Panc1 (cell line): ENCODE measurements around the gene MAGI2. TPM values are rescaled to one million over a fixed set of nuclear protein-coding genes. Genes with fewer than 3 reads are reported as not detected.

ENCODE experiments used
- ATAC-seq: fragments of 200-7000 bp; cut with Tn5 transposase; 2 replicates; pipeline ENCODE4 v1.9.1; 2020; ENCODE audit warnings: mild to moderate bottlenecking, moderate library complexity
- BruUV-seq: library from RNA; stranded (reverse); fragments of 400-500 nt; replicated peaks from 2 replicates; lab custom pipeline; 2021; lab: Mats Ljungman, UMichigan
- CTCF ChIA-PET: fragments of 300-600 bp; sonication (Branson Sonifier 250); formaldehyde crosslinking; loops from one replicate; lab custom pipeline; 2022; ENCODE audit warnings: antibody characterized with exemption; lab: Charles Lee
- POLR2A ChIA-PET: fragments of 300-600 bp; sonication (Branson Sonifier 250); formaldehyde crosslinking; loops from one replicate; lab custom pipeline; 2022; ENCODE audit warnings: antibody characterized with exemption; lab: Charles Lee
- DNase-seq: peaks from one replicate; pipeline ENCODE4 v3.0.0-alpha.2; 2010; ENCODE audit warnings: low read depth, low spot score
- H3K27ac ChIP-seq: 2 replicates; pipeline ENCODE4 v1.5.1; 2011; ENCODE audit warnings: mild to moderate bottlenecking, low read length, inconsistent platforms
- H3K27me3 ChIP-seq: fragments of 200-500 bp; sonication (Bioruptor generic); 2 replicates; pipeline ENCODE4 v1.6.0; 2014; ENCODE audit warnings: low read length, inconsistent platforms; ENCODE audit not compliant: control insufficient read depth, insufficient read depth
- H3K36me3 ChIP-seq: fragments of 200-500 bp; sonication (Bioruptor generic); 2 replicates; pipeline ENCODE4 v1.5.1; 2014; ENCODE audit warnings: inconsistent platforms, mild to moderate bottlenecking, low read length, moderate library complexity; ENCODE audit not compliant: control insufficient read depth, insufficient read depth
- H3K4me1 ChIP-seq: 2 replicates; pipeline ENCODE4 v1.5.1; 2011; ENCODE audit warnings: inconsistent platforms, mild to moderate bottlenecking, low read length, moderate library complexity; ENCODE audit not compliant: control insufficient read depth, insufficient read depth
- H3K4me3 ChIP-seq, 2 experiments: 2 replicates each; pipeline ENCODE4 v1.5.1; 2011 to 2012; ENCODE audit warnings: low read depth in 2 of 2, low read length in 2 of 2, mild to moderate bottlenecking in 2 of 2, inconsistent platforms in 1 of 2, moderate library complexity in 1 of 2
- H3K9me3 ChIP-seq: fragments of 200-500 bp; sonication (Bioruptor generic); 2 replicates; pipeline ENCODE4 v1.5.1; 2014; ENCODE audit warnings: low read depth, mild to moderate bottlenecking, inconsistent platforms, low read length, moderate library complexity; ENCODE audit not compliant: control insufficient read depth, insufficient read depth
- POLR2AphosphoS5 ChIP-seq: IDR thresholded peaks from 2 replicates; pipeline ENCODE4 v1.6.1; 2012; ENCODE audit warnings: mild to moderate bottlenecking, low read depth, low read length, moderate library complexity
- SIN3A ChIP-seq: IDR thresholded peaks from 2 replicates; pipeline ENCODE4 v1.6.1; 2012; ENCODE audit warnings: low read depth, mild to moderate bottlenecking, low read length, moderate library complexity, borderline replicate concordance; ENCODE audit not compliant: insufficient read depth
- TCF7L2 ChIP-seq: IDR thresholded peaks from 2 replicates; pipeline ENCODE4 v1.6.1; 2011; ENCODE audit warnings: mild to moderate bottlenecking, low read depth, low read length, inconsistent platforms
- in situ Hi-C: cut with HindIII; loops from 2 replicates; pipeline ENCODE4 v1.10.0; 2016; ENCODE audit warnings: low sequenced_read_pairs, low pct_unique_long_range_greater_than_20kb
- intact Hi-C: fragments of 100-400 bp; cut with micrococcal nuclease; formaldehyde crosslinking; loops from one replicate; pipeline ENCODE4 v1.10.0; 2022; ENCODE audit not compliant: unreplicated experiment
- total RNA-seq: library from RNA; stranded (reverse); gene quantifications from one replicate; pipeline ENCODE4 v1.2.1, GENCODE V29; 2021; ENCODE audit not compliant: unreplicated experiment
- TF ChIP-seq, protein P1 (sequence below): fragments of 450-650 bp; IDR thresholded peaks from 2 replicates; pipeline ENCODE4 v1.5.1; 2017; ENCODE audit warnings: mild to moderate bottlenecking
- TF ChIP-seq, protein P2 (sequence below), 2 experiments: IDR thresholded peaks; 2 replicates each; pipeline ENCODE4 v1.6.1; 2011 to 2012; ENCODE audit warnings: low read depth in 2 of 2, control low read depth in 1 of 2, low read length in 1 of 2, mild to moderate bottlenecking in 1 of 2, moderate library complexity in 1 of 2; ENCODE audit not compliant: insufficient read depth in 1 of 2

The MAGI2 gene
- total RNA-seq, 1 experiment from 2014 or later = 5.4 TPM

DNA sequence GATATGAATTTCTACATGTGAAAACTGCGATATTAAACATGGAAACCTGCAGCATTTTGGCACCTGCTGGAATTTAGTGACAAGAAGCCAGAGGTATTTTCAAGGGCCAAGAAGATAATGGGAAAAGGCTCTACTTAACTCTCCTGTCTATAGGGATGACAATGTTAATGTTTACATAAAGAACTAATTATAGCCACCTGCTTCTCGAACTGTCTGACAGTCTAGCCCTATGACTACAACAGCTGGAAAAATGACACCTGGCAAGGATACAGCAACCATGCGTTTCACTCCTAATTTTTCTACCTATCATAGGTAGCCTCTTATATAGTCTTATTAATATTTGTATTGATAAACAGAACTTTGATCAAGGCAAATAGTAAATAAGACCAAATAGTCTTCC, 49.6 kb downstream of the MAGI2 start:
- Histone ChIP-seq H3K27me3 (no peaks in the 10 kb centered on the region), H3K4me3 (no peak overlapping the region), H3K27ac (no peak overlapping the region), H3K9me3 (no peaks in the 10 kb centered on the region), H3K36me3 (no peaks in the 10 kb centered on the region), H3K4me1 (peaks cover 22% of the 10 kb centered on the region; the same call in 1 of the 2 replicates)
- no peak for DNase-seq
- TF ChIP-seq POLR2AphosphoS5 (no peak), SIN3A (no peak), TCF7L2 (no peak)
- TF ChIP-seq, protein P1, sequence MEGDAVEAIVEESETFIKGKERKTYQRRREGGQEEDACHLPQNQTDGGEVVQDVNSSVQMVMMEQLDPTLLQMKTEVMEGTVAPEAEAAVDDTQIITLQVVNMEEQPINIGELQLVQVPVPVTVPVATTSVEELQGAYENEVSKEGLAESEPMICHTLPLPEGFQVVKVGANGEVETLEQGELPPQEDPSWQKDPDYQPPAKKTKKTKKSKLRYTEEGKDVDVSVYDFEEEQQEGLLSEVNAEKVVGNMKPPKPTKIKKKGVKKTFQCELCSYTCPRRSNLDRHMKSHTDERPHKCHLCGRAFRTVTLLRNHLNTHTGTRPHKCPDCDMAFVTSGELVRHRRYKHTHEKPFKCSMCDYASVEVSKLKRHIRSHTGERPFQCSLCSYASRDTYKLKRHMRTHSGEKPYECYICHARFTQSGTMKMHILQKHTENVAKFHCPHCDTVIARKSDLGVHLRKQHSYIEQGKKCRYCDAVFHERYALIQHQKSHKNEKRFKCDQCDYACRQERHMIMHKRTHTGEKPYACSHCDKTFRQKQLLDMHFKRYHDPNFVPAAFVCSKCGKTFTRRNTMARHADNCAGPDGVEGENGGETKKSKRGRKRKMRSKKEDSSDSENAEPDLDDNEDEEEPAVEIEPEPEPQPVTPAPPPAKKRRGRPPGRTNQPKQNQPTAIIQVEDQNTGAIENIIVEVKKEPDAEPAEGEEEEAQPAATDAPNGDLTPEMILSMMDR = no peak
- TF ChIP-seq, protein P2, sequence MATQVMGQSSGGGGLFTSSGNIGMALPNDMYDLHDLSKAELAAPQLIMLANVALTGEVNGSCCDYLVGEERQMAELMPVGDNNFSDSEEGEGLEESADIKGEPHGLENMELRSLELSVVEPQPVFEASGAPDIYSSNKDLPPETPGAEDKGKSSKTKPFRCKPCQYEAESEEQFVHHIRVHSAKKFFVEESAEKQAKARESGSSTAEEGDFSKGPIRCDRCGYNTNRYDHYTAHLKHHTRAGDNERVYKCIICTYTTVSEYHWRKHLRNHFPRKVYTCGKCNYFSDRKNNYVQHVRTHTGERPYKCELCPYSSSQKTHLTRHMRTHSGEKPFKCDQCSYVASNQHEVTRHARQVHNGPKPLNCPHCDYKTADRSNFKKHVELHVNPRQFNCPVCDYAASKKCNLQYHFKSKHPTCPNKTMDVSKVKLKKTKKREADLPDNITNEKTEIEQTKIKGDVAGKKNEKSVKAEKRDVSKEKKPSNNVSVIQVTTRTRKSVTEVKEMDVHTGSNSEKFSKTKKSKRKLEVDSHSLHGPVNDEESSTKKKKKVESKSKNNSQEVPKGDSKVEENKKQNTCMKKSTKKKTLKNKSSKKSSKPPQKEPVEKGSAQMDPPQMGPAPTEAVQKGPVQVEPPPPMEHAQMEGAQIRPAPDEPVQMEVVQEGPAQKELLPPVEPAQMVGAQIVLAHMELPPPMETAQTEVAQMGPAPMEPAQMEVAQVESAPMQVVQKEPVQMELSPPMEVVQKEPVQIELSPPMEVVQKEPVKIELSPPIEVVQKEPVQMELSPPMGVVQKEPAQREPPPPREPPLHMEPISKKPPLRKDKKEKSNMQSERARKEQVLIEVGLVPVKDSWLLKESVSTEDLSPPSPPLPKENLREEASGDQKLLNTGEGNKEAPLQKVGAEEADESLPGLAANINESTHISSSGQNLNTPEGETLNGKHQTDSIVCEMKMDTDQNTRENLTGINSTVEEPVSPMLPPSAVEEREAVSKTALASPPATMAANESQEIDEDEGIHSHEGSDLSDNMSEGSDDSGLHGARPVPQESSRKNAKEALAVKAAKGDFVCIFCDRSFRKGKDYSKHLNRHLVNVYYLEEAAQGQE (IDR thresholded peaks at IDR 0.05; ENCODE audit: insufficient read depth in 1 of 2, low read depth in 2 of 2, low read length in 1 of 2) = no peak
- in situ Hi-C loops = no loop called here
- CTCF ChIA-PET = no interaction called here
- BruUV-seq = no TSS peak
- POLR2A ChIA-PET = no interaction called here
- intact Hi-C loops = no loop called here
- ATAC-seq = no peak

DNA sequence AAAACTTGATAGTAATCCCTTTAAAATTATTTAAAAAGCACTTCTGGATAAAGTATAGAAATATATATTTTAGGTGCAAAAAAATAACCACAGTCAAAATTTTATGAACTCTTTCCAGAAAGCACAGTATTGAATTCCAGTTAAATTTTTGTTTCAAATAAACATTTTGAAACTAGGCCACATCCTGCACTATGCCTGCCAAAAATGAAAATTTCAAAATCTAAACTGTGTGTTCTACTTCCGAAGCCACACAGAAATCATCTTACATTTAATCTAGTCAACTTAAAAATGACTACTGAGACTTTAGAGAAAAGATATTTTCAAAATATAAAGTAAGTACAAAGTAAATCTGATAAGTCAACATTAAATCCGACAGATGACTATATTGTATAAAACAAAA, 50.0 kb downstream of the MAGI2 start:
- POLR2A ChIA-PET = no interaction called here
- no peaks in the 10 kb centered on the region for H3K9me3 ChIP-seq
- intact Hi-C loops = no loop called here
- CTCF ChIA-PET = no interaction called here
- in situ Hi-C loops = no loop called here
- H3K27me3 ChIP-seq = no peaks in the 10 kb centered on the region
- DNase-seq (no peak), ATAC-seq (no peak)
- TF ChIP-seq SIN3A (no peak), POLR2AphosphoS5 (no peak), TCF7L2 (no peak)
- TF ChIP-seq, protein P1 = no peak
- TF ChIP-seq, protein P2 (IDR thresholded peaks at IDR 0.05; ENCODE audit: insufficient read depth in 1 of 2, low read depth in 2 of 2, low read length in 1 of 2) = no peak
- 0 out of 2 replicates have a peak overlapping the region, but pooled peaks have one; percentile 39 for H3K27ac ChIP-seq
- H3K4me1 ChIP-seq = peaks cover 22% of the 10 kb centered on the region; the same call in 1 of the 2 replicates
- H3K36me3 ChIP-seq = no peaks in the 10 kb centered on the region
- H3K4me3 ChIP-seq = no peak overlapping the region
- BruUV-seq = no TSS peak
